NCI-H2081 (cell line): ENCODE results near the gene KCNJ18.
"Not testable (repeated sequence)": the region's sequence is repeated elsewhere in the genome, so short reads cannot be mapped to it uniquely, and the experiment has no call there.

Experiments used
- DNase-seq, 2 experiments: peaks; one replicate each; lab custom pipeline; 2025; lab: John Stamatoyannopoulos, UW

KCNJ18 gene

DNA sequence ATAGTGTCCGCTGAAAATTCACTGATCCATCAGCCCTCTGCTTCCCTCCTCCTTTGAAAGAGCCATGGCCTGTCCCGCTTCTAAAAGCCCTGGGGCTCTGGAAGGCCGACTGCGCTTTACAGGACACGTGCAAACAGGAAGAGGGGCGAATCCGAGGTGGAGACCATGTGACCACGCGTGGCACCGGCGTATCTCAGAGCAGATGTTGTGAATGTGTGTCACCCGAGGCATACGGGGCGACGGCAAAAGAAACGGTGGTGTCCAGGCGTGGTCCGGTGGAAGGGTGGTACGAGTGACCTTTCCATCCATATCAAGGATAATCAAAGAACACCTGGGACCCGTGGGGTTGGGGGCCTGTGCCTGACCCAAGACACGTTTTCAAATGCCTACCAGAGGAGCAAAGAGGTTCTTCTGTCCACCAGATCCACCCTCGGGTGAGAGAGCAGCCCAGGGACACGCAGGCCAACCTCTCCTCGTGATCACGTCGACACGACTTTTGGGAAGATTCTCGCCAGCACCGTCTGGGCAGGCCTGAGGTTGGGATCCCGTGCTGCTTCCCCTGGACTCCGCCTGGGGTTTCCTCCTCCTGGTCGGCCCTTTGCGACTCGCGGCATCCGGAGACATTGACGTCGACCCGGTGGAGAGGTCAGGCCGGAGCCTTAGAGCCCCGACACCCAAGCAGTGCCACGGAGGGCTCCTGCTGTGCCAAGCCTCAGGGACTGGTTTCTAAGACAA is 7.1 kb upstream of the KCNJ18 start:
- DNase-seq, result not testable (repeated sequence)

DNA sequence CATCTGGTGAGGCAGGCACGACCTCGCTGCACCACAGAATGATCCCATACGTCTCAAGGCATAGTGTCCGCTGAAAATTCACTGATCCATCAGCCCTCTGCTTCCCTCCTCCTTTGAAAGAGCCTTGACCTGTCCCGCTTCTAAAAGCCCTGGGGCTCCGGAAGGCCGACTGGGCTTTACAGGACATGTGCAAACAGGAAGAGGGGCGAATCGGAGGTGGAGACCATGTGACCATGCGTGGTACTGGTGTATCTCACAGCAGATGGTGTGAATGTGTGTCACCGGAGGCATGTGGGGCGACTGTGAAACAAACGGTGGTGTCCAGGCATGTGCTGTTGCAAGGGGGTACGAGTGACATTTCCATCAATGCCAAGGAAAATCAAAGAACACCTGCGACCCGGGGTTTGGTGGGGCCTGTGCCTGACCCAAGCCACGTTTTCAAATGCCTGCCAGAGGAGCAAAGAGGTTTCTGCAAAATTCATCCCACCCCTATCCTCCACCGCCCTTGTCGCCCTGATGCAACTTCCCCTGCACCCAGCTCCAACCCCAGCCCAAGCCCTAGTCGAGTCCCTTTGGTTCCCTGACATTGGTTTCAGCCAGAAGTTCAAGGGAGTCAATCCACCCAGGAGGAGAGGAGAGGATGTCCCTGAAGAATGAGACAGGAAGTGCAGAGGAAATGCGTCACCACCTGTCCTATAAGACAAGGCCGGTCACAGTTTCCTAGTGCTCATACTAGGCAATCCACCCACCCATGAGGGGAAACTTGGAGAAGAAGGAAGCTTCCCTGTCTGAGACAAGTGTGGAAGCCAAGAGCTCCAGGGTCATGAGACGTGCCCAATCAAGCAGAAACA is 5.9 kb upstream of the KCNJ18 start:
- DNase-seq, result no peak

GRCh38 chr17:21687136-21687953 is 5.0 kb upstream of the KCNJ18 start:
- no peak for DNase-seq

DNA sequence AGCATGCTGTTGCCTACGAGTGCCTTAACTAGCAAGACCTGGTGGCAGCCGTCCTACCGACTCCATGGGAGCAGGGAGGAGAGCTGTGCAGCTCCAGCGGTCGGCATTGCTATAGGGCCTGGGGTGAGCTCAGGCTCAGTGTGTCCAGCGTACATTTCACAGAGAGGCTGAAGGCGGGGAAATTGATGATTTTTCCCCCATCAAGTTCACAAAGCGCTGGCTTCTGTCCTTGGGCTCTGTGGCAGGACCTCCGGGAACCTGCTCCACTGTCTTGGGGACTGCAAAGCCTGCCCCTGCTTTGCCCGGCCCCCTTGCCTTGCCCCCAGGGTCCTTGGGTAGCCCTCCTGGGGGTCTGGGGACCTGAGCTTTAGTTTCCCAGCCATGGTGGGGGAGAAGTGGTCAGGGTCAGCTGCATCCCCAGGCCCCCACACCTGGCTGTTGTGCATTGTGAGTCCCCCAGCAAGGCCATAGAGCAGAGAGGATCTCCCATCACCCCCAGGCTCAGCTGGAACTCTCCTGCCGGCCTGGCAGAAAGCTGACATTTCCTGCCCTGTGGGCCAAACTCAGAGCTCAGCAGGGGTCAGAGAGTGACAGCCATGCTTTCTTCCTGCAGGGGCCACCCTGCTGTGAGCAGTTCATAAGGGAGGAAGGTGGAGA is 3.9 kb upstream of the KCNJ18 start:
- DNase-seq, result no peak

DNA sequence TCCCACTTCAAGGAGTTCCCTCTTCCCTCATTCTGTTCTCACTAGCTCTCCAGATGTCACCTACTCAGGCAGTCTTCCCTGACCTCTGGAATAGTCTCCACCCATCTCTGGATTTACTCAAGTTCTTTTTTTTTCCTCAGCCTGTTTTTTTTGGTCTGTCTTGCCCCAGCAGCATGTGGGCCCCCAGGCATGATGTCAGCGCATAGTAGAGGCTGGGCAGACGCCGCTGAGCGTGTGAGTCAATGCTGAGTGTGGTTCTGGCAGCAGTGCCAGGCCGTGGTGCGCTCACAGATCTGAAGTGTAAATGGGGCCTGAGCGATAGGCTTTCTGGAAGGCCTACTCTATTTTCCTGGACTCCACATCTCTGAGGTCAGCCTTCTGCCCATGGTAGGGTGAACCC is 2.7 kb upstream of the KCNJ18 start:
- no peak for DNase-seq

- not testable (repeated sequence) for DNase-seq
Measured at GRCh38 chr17:21690811-21691210, 1.5 kb upstream of the KCNJ18 start.

DNA sequence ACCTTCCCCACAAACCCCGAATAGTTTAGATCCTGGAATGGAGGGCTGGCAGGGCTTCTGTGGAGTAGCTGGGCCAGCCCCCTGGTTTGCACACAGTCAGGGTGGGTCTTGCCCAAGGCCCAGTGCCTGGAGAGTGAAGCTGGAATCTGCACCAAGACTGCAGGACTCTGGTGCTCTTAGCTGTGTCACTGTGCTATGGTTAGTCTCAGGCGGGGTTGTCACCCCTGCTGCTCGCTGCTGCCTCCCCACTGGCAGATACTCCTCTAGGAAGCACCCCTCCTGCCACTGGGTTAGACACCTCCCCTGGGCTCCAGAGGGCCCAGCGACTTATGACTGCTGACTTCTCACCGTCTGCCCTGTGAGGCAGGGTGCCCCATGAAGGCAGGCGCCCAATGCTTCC is 842 bp upstream of the KCNJ18 start:
- DNase-seq, result not testable (repeated sequence)

GRCh38 chr17:21692704-21693065 is 362 bp downstream of the KCNJ18 start:
- DNase-seq, result not testable (repeated sequence)

- not testable (repeated sequence) for DNase-seq
Measured at GRCh38 chr17:21693391-21693796, 1.1 kb downstream of the KCNJ18 start.

GRCh38 chr17:21693937-21694336 is 1.6 kb downstream of the KCNJ18 start:
- not testable (repeated sequence) for DNase-seq

DNA sequence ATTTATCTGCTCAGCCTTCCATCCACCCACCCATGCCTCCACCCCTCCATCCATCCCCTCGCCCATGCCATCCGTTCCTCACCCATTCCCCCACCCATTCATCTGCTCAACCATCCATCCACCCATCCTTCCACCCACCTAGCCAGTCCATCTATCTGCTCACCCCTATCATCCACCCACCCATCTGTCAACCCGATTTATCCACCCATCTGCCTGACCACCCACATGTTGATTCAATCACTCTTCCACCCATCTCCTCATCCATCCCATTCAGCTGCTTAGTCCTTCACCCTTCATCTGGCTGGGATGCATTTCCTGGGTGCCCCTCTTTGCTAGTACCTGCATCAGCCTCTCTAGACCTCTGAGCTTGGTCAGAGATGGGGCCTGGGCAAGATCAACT is 3.9 kb downstream of the KCNJ18 start:
- not testable (repeated sequence) for DNase-seq

DNA sequence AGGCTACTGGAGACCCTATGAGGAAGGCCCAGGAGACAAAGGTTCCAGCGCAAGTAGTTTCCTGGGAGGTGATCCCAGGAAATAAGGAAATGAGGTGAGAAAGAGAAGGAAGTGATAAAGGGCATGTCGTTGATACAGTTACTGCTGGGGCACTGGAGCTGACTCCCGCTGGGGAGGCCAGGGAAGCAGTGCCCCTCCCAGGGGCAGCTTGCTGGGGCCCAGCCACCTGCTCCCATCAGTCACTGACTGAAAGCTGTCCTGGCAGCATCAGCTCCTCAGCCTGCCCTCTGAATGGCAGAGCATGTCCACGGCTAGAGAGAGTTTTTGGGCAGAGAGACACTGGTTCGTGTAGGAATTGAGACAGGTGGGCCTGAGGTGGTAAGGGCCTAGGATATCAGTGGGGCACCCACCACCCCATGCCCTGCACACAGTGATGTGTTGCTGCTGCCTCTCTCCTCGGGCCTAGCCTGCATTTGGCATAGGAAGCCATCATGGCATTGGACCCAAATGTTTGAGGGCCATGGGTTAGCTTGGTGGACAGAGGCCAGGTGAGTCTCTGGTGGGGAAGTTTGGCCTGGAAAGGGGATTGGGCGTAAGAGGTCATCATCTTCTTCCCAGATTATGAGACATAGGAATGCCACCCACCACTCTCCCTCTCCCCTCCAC is 4.7 kb downstream of the KCNJ18 start:
- DNase-seq, result not testable (repeated sequence)

DNA sequence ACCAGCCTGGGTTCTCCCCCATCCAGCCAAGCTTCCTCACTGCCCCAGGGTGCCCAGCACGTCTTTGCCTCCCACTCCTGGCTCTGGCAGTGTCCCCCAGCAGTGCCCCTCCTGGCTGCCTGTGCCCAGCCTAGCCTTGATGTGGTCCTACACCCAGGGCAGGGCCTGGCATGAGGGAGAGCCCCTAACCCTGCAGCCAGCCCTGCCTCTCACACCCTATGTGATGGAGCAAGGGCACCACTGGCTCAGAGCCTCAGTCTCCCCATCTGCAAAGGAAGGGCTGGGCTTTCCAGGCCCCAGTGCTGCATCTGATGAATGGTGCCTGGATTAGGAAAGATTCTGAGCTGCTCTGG is 5.2 kb downstream of the KCNJ18 start:
- DNase-seq, result not testable (repeated sequence)

GRCh38 chr17:21698437-21699075 is 6.2 kb downstream of the KCNJ18 start:
- DNase-seq, result not testable (repeated sequence)

DNA sequence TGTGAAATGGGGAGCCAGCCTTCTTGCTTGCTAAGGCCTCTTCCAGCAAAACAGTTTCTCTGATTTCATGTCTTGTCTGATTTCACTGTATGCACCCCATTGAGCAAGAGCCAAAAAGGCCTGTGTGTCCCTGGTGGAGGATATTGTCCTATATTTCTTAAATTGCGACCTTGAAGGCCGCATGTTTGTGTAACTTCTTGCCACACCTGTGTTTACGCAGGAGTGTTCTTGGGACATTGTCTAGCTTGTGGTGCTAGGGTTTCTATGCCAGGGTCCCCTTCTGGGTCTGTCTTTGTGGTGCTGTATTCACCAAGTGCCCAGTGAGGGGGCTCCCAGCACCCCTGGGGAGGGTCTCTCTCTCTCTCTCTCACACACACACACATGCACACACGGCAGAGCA is 6.8 kb downstream of the KCNJ18 start:
- not testable (repeated sequence) for DNase-seq

DNA sequence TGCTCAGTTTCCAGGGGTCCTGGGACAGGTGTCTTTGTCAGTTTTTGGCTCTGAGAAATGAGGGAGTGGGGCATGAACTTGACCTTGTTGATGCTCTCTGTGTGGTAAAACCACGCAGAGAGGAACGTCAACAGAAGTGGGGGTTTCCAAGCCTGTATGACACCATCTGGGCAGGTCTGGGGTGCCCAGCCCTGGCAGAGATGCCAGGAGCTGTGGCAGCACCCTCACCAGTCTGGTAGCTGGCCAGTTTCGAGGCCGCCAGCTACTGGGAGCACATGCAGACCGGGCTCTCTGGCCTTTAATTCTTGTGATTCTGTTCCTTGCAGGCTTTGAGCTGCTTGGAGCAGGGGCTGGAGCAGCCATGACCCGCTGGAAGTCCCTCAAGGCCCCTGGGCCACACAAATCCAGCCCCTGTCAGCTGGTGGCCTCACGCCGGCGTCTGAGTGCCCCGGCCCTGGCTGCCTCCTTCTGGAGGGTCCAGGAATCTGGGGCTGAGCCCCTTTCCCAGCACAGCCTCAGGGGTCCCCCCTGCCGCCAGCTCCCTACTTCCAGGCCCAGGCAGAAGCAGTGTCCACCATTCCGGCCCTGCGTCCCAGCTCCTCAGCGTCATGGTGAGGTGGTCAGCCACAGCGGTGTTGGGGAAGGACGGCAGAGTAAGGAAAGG is 7.4 kb downstream of the KCNJ18 start:
- not testable (repeated sequence) for DNase-seq

GRCh38 chr17:21701090-21701489 is 8.8 kb downstream of the KCNJ18 start:
- not testable (repeated sequence) for DNase-seq

DNA sequence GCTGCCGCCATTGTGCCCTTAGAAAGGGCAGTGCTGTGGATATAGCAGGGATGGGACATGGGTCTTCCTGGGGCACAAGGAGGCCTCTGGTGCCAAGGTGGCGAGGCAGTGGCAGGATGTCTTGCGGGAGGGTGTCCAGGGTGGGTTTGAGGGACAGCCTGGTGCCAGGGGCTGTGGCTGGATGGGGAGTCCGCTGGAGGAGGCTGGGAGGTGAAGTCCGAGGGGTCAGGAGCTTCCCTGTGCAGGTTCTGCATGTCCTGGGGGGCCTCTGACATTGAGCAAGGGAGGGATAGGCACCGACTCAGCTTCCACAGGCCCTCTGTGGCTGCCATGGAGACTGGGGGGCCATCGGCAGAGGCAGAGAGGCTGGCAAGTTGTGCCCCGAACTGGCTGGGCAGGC is 9.7 kb downstream of the KCNJ18 start:
- DNase-seq, result not testable (repeated sequence)

GRCh38 chr17:21702521-21702920 is 10.2 kb downstream of the KCNJ18 start:
- not testable (repeated sequence) for DNase-seq

DNA sequence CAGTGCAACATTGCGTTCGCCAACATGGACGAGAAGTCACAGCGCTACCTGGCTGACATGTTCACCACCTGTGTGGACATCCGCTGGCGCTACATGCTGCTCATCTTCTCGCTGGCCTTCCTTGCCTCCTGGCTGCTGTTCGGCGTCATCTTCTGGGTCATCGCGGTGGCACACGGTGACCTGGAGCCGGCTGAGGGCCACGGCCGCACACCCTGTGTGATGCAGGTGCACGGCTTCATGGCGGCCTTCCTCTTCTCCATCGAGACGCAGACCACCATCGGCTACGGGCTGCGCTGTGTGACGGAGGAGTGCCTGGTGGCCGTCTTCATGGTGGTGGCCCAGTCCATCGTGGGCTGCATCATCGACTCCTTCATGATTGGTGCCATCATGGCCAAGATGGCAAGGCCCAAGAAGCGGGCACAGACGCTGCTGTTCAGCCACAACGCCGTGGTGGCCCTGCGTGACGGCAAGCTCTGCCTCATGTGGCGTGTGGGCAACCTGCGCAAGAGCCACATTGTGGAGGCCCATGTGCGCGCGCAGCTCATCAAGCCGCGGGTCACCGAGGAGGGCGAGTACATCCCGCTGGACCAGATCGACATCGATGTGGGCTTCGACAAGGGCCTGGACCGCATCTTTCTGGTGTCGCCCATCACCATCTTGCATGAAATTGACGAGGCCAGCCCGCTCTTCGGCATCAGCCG is 10.8 kb downstream of the KCNJ18 start:
- DNase-seq, result not testable (repeated sequence)
